HepG2 (cell line): ENCODE measurements around the gene DIP2C. TPM values are rescaled to one million over a fixed set of nuclear protein-coding genes. Genes with fewer than 3 reads are reported as not detected.

Experiments
- ASH2L ChIP-seq: fragments of 300-600, 200-600 bp; sonication (generic); IDR thresholded peaks from 2 replicates; pipeline ENCODE4 v1.7.0; 2017; ENCODE audit warnings: low read depth, mild to moderate bottlenecking, moderate library complexity, mixed read lengths, low read length; ENCODE audit not compliant: insufficient read length
- CREM ChIP-seq, 2 experiments: sonication (generic) in 1 of 2; formaldehyde crosslinking in 1 of 2; IDR thresholded peaks; 2 replicates each; pipeline versions ENCODE4 v1.4.0 to v1.6.1; 2016 to 2020; ENCODE audit warnings: antibody characterized with exemption in 1 of 2, mild to moderate bottlenecking in 1 of 2, missing genetic modification reagents in 1 of 2
- KDM5B ChIP-seq: sonication (generic); formaldehyde crosslinking; IDR thresholded peaks from 2 replicates; pipeline ENCODE4 v1.4.0; 2020; ENCODE audit warnings: missing genetic modification reagents, mild to moderate bottlenecking, borderline replicate concordance
- KDM6A ChIP-seq: IDR thresholded peaks from 2 replicates; pipeline ENCODE4 v1.6.1; 2016; ENCODE audit warnings: low read depth
- MYNN ChIP-seq: sonication (generic); formaldehyde crosslinking; IDR thresholded peaks from 2 replicates; pipeline ENCODE4 v1.4.0; 2020; ENCODE audit warnings: mild to moderate bottlenecking, low read depth, missing genetic modification reagents
- NFAT5 ChIP-seq: sonication (generic); formaldehyde crosslinking; IDR thresholded peaks from 2 replicates; pipeline ENCODE4 v1.4.0; 2020; ENCODE audit warnings: missing genetic modification reagents
- NPAS2 ChIP-seq: sonication (generic); formaldehyde crosslinking; IDR thresholded peaks from 2 replicates; pipeline ENCODE4 v1.8.0; 2022; ENCODE audit warnings: mild to moderate bottlenecking, missing genetic modification reagents, borderline replicate concordance
- NR1H2 ChIP-seq: sonication (generic); formaldehyde crosslinking; IDR thresholded peaks from 2 replicates; pipeline ENCODE4 v1.8.1; 2022; ENCODE audit warnings: low read depth, missing genetic modification reagents, borderline replicate concordance
- PCBP1 ChIP-seq: fragments of 200-400 bp; formaldehyde crosslinking; IDR thresholded peaks from 2 replicates; pipeline ENCODE4 v1.6.1; 2017; ENCODE audit warnings: mild to moderate bottlenecking, low read depth, low read length, borderline replicate concordance
- SALL2 ChIP-seq: sonication (generic); formaldehyde crosslinking; IDR thresholded peaks from 2 replicates; pipeline ENCODE4 v1.8.1; 2023; ENCODE audit warnings: mild to moderate bottlenecking, missing genetic modification reagents, inconsistent platforms
- SETDB1 ChIP-seq: sonication (generic); formaldehyde crosslinking; IDR thresholded peaks from 2 replicates; pipeline ENCODE4 v1.5.1; 2020; ENCODE audit warnings: missing genetic modification reagents, mild to moderate bottlenecking, borderline replicate concordance
- SNAPC2 ChIP-seq: sonication (generic); formaldehyde crosslinking; IDR thresholded peaks from 2 replicates; pipeline ENCODE4 v1.8.1; 2022; ENCODE audit warnings: mild to moderate bottlenecking, missing genetic modification reagents
- TBX2 ChIP-seq: sonication (generic); formaldehyde crosslinking; IDR thresholded peaks from 2 replicates; pipeline ENCODE4 v1.5.0; 2020; ENCODE audit warnings: missing genetic modification reagents, mild to moderate bottlenecking, borderline replicate concordance
- TFAP4 ChIP-seq: sonication (generic); IDR thresholded peaks from 2 replicates; pipeline ENCODE4 v1.6.1; 2016; ENCODE audit warnings: low read depth, borderline replicate concordance
- THRA ChIP-seq: sonication (generic); formaldehyde crosslinking; IDR thresholded peaks from 2 replicates; pipeline ENCODE4 v1.4.0; 2020; ENCODE audit warnings: missing genetic modification reagents, borderline replicate concordance
- TMF1 ChIP-seq: sonication (generic); formaldehyde crosslinking; IDR thresholded peaks from 2 replicates; pipeline ENCODE4 v1.8.1; 2022; ENCODE audit warnings: low read depth, missing genetic modification reagents
- TOPORS ChIP-seq: sonication (generic); formaldehyde crosslinking; IDR thresholded peaks from 2 replicates; pipeline ENCODE4 v1.8.0; 2023; ENCODE audit warnings: mild to moderate bottlenecking, missing genetic modification reagents
- ZBTB2 ChIP-seq: sonication (generic); formaldehyde crosslinking; IDR thresholded peaks from 2 replicates; pipeline ENCODE4 v1.8.0; 2022; ENCODE audit warnings: low read depth, missing genetic modification reagents
- ZNF180 ChIP-seq: sonication (generic); formaldehyde crosslinking; IDR thresholded peaks from 2 replicates; pipeline ENCODE4 v1.4.0; 2020; ENCODE audit warnings: low read depth, missing genetic modification reagents, borderline replicate concordance
- polyA plus RNA-seq, 8 experiments: library from polyadenylated mRNA; depleted of rRNA in 3 of 8; stranded (reverse) in 7 of 8; unstranded in 1 of 8; fragments of >200 nt; fragmentation: Illumina TruSeq in 4 of 8; extraction: Trizol in 4 of 8; gene quantifications; 2 replicates each; pipeline versions ENCODE4 v1.2.1 to v1.2.3, GENCODE V29; 2011 to 2016; ENCODE audit warnings: low read depth in 4 of 8, missing spikeins in 1 of 8, mixed read lengths in 1 of 8; ENCODE audit not compliant: insufficient read depth in 1 of 8
- total RNA-seq, 5 experiments: library from RNA; depleted of rRNA; stranded (reverse); fragments of >200 nt; fragmentation: Illumina TruSeq; extraction: Trizol; gene quantifications; 2 replicates each; pipeline ENCODE4 v1.2.3, GENCODE V29; 2016; ENCODE audit warnings: low read depth in 1 of 5

The DIP2C gene
- total and polyA plus RNA-seq, 2 of the 13 experiments (the other 11 are each of a cell fraction or from before 2014, with no cell fraction given): 2.2 to 2.7 TPM

- TF ChIP-seq THRA (CRISPR knock-in tag): 0 out of 2 replicates have a peak, but pooled peaks have one; percentile 39
- no peak for TF ChIP-seq MYNN (CRISPR knock-in tag)
- TF ChIP-seq TMF1: no peak
- no peak for TF ChIP-seq CREM (IDR thresholded peaks at IDR 0.05)
- no peak for TF ChIP-seq CREM (CRISPR knock-in tag; IDR thresholded peaks at IDR 0.05)
- no peak for TF ChIP-seq ZNF180 (CRISPR knock-in tag)
- TF ChIP-seq NPAS2 (CRISPR knock-in tag): no peak
- no peak for TF ChIP-seq KDM6A (CRISPR knock-in tag)
- 0 out of 2 replicates have a peak, but pooled peaks have one; percentile 40 for TF ChIP-seq KDM5B (CRISPR knock-in tag)
- no peak for TF ChIP-seq PCBP1
- no peak for TF ChIP-seq NFAT5 (CRISPR knock-in tag)
- TF ChIP-seq NR1H2: no peak
- TF ChIP-seq SALL2 (CRISPR knock-in tag): no peak
- peak; percentile 45; the same call in 1 of the 2 replicates for TF ChIP-seq TBX2 (CRISPR knock-in tag)
- peak; percentile 30 for TF ChIP-seq ASH2L
- TF ChIP-seq TOPORS (CRISPR knock-in tag): no peak
- no peak for TF ChIP-seq SETDB1 (CRISPR knock-in tag)
- no peak for TF ChIP-seq ZBTB2 (CRISPR knock-in tag)
- TF ChIP-seq TFAP4: peak; percentile 72; the same call in 1 of the 2 replicates
- no peak for TF ChIP-seq SNAPC2
Measured at GRCh38 chr10:624605-625332, 64.7 kb downstream of the DIP2C start (continued).
